ENCODE results near the gene TEX13B.

DNA sequence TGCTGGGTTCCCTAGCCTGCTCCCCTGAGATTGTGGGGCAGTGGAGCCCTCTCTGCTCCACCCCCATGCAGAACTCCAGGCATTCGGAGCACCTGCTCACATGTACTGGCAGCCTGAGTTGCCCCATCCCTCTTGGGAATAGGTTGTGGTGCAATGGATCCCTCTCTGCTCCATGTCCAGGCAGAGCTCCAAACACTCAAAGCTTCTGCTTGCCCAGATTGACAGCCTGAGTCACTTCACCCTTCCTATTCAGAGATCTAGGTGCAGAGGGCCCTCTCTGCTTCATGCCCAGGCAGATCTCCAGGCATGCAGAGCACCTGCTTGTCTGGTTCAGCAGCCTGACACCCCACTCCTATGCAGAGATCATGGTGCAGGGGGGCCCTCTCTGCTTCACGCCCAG, 18.6 kb upstream of the TEX13B start:
- TF ChIP-seq, protein P1, sequence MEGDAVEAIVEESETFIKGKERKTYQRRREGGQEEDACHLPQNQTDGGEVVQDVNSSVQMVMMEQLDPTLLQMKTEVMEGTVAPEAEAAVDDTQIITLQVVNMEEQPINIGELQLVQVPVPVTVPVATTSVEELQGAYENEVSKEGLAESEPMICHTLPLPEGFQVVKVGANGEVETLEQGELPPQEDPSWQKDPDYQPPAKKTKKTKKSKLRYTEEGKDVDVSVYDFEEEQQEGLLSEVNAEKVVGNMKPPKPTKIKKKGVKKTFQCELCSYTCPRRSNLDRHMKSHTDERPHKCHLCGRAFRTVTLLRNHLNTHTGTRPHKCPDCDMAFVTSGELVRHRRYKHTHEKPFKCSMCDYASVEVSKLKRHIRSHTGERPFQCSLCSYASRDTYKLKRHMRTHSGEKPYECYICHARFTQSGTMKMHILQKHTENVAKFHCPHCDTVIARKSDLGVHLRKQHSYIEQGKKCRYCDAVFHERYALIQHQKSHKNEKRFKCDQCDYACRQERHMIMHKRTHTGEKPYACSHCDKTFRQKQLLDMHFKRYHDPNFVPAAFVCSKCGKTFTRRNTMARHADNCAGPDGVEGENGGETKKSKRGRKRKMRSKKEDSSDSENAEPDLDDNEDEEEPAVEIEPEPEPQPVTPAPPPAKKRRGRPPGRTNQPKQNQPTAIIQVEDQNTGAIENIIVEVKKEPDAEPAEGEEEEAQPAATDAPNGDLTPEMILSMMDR (IDR thresholded peaks at IDR 0.05 in 2 of 3, conservative IDR thresholded peaks at IDR 0.05 in 1 of 3; ENCODE audit: borderline replicate concordance in 1 of 3, insufficient read depth in 1 of 3, low read depth in 2 of 3, low read length in 2 of 3): no peak
- TF ChIP-seq EZH2 (IDR thresholded peaks at IDR 0.05) (no peak), ZNF274 (IDR thresholded peaks at IDR 0.05; ENCODE audit: low read depth, low read length) (no peak), ELF1 (IDR thresholded peaks at IDR 0.05; ENCODE audit: borderline replicate concordance, low read depth) (no peak), POLR2AphosphoS5 (IDR thresholded peaks at IDR 0.05; ENCODE audit: low read depth, low read length) (no peak), RAD21 (IDR thresholded peaks at IDR 0.05; ENCODE audit: low read depth) (no peak)
- TF ChIP-seq, protein P2, sequence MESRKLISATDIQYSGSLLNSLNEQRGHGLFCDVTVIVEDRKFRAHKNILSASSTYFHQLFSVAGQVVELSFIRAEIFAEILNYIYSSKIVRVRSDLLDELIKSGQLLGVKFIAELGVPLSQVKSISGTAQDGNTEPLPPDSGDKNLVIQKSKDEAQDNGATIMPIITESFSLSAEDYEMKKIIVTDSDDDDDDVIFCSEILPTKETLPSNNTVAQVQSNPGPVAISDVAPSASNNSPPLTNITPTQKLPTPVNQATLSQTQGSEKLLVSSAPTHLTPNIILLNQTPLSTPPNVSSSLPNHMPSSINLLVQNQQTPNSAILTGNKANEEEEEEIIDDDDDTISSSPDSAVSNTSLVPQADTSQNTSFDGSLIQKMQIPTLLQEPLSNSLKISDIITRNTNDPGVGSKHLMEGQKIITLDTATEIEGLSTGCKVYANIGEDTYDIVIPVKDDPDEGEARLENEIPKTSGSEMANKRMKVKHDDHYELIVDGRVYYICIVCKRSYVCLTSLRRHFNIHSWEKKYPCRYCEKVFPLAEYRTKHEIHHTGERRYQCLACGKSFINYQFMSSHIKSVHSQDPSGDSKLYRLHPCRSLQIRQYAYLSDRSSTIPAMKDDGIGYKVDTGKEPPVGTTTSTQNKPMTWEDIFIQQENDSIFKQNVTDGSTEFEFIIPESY (IDR thresholded peaks at IDR 0.05; ENCODE audit: extremely low read depth, insufficient replicate concordance, low read length): no peak
- TF ChIP-seq, protein P3, sequence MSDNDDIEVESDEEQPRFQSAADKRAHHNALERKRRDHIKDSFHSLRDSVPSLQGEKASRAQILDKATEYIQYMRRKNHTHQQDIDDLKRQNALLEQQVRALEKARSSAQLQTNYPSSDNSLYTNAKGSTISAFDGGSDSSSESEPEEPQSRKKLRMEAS (IDR thresholded peaks at IDR 0.05): no peak
- TF ChIP-seq, protein P4, sequence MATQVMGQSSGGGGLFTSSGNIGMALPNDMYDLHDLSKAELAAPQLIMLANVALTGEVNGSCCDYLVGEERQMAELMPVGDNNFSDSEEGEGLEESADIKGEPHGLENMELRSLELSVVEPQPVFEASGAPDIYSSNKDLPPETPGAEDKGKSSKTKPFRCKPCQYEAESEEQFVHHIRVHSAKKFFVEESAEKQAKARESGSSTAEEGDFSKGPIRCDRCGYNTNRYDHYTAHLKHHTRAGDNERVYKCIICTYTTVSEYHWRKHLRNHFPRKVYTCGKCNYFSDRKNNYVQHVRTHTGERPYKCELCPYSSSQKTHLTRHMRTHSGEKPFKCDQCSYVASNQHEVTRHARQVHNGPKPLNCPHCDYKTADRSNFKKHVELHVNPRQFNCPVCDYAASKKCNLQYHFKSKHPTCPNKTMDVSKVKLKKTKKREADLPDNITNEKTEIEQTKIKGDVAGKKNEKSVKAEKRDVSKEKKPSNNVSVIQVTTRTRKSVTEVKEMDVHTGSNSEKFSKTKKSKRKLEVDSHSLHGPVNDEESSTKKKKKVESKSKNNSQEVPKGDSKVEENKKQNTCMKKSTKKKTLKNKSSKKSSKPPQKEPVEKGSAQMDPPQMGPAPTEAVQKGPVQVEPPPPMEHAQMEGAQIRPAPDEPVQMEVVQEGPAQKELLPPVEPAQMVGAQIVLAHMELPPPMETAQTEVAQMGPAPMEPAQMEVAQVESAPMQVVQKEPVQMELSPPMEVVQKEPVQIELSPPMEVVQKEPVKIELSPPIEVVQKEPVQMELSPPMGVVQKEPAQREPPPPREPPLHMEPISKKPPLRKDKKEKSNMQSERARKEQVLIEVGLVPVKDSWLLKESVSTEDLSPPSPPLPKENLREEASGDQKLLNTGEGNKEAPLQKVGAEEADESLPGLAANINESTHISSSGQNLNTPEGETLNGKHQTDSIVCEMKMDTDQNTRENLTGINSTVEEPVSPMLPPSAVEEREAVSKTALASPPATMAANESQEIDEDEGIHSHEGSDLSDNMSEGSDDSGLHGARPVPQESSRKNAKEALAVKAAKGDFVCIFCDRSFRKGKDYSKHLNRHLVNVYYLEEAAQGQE (IDR thresholded peaks at IDR 0.05; ENCODE audit: low read depth): no peak
